Left lung (tissue), 10 donors: Measurements from ENCODE around the gene SPACDR. TPM values are rescaled to one million over a fixed set of nuclear protein-coding genes. Genes with fewer than 3 reads are reported as not detected.

Experiments
- ATAC-seq: fragments of 200-7000 bp; cut with Tn5 transposase; one replicate; pipeline ENCODE4 v1.9.1; 2020; ENCODE audit warnings: moderate library complexity
- DNase-seq, 4 donors: peaks; one replicate each; pipeline ENCODE4 v3.0.0-alpha.2; 2013 to 2020
- H3K27ac ChIP-seq, 2 donors: fragments of 200-600 bp; sonication (generic) in 1 of 2; one replicate each; pipeline versions ENCODE4 v1.5.0 to v1.8.0; 2020 to 2021
- H3K27me3 ChIP-seq, 2 donors: fragments of 200-600 bp; sonication (generic) in 1 of 2; one replicate each; pipeline versions ENCODE4 v1.5.0 to v1.8.0; 2020 to 2021
- H3K36me3 ChIP-seq, 2 donors: fragments of 200-600 bp; sonication (generic) in 1 of 2; one replicate each; pipeline versions ENCODE4 v1.5.0 to v1.8.0; 2020 to 2021
- H3K4me1 ChIP-seq, 2 donors: fragments of 200-600 bp; one replicate each; pipeline ENCODE4 v1.8.0; 2021
- H3K4me3 ChIP-seq, 2 donors: fragments of 200-600 bp; sonication (generic) in 1 of 2; one replicate each; pipeline versions ENCODE4 v1.5.0 to v1.8.0; 2020 to 2021; ENCODE audit warnings: mild to moderate bottlenecking in 1 of 2
- H3K9me3 ChIP-seq, 2 donors: fragments of 200-600 bp; sonication (generic) in 1 of 2; one replicate each; pipeline versions ENCODE4 v1.5.0 to v1.8.0; 2020 to 2021
- CTCF ChIP-seq, 2 donors: fragments of 200-600 bp; sonication (generic) in 1 of 2; IDR thresholded peaks; one replicate each; pipeline versions ENCODE4 v1.5.0 to v1.8.0; 2021; ENCODE audit warnings: antibody characterized with exemption in 2 of 2
- intact Hi-C, 2 donors: fragments of 100-400 bp; cut with DNase I; formaldehyde crosslinking; loops; one replicate each; pipeline versions ENCODE4 v1.11.2 to v1.14.2; 2022
- polyA plus RNA-seq, 6 donors: library from polyadenylated mRNA; unstranded; fragments of 120-200 nt; gene quantifications; one replicate each; pipeline ENCODE4 v1.2.1, GENCODE V29; 2013; ENCODE audit not compliant: insufficient read length in 6 of 6
- total RNA-seq, 2 donors: library from RNA; stranded (reverse); fragmentation: NEBNext Ultra II Directional; extraction: Animal tissue kit (Norgen Biotek cat#: 25700); gene quantifications; one replicate each; pipeline ENCODE4 v1.2.1, GENCODE V29; 2021
- donor health status: DM: no; HTN: yes; CAD: no.
- donor health status: DM: no; HTN: no; CAD: no.

The SPACDR gene
- total and polyA plus RNA-seq, 8 donors: 0.41 to 5.6 (median 4.0) TPM

GRCh38 chr7:100478958-100479660 is 15.0 kb upstream of the SPACDR start, which contains the start of gene TSC22D4:
TSC22D4 (minus strand) TSS chr7:100479214; CDS start chr7:100478038, 1,176 bp downstream.
- intact Hi-C loops: loop anchor here in 1 of 2 donors (10.0 kb wide), 1 partner anchor 206 kb away; no protein-coding TSS in a partner anchor
- peaks cover 0 to 5% of the 10 kb centered on the region in 2 donors for H3K36me3 ChIP-seq
- H3K27me3 ChIP-seq: peaks cover 0 to 6% of the 10 kb centered on the region in 2 donors
- no peak for TF ChIP-seq CTCF (IDR thresholded peaks at IDR 0.05)
- H3K9me3 ChIP-seq: no peaks in the 10 kb centered on the region
- H3K4me1 ChIP-seq: peaks cover 20 to 57% of the 10 kb centered on the region in 2 donors
- H3K27ac ChIP-seq: peak within 1 kb of the TSS; percentile 85 to 96
- DNase-seq (peak; percentile 94 to 98 (median 96)), ATAC-seq (peak; percentile 93)
- H3K4me3 ChIP-seq: peak within 1 kb of the TSS; percentile 77 to 97

GRCh38 chr7:100477871-100478267 is 13.8 kb upstream of the SPACDR start:
- peaks cover 0 to 18% of the 10 kb centered on the region in 2 donors for H3K36me3 ChIP-seq
- peaks cover 22 to 62% of the 10 kb centered on the region in 2 donors for H3K4me1 ChIP-seq

GRCh38 chr7:100476903-100477870 is 13.1 kb upstream of the SPACDR start:
- peaks cover 21 to 63% of the 10 kb centered on the region in 2 donors for H3K4me1 ChIP-seq
- no peaks in the 10 kb centered on the region for H3K9me3 ChIP-seq
- H3K4me3 ChIP-seq: peak overlapping the region; percentile 53 to 97
- intact Hi-C loops: loop anchor here in 1 of 2 donors (10.0 kb wide), 1 partner anchor 208 kb away; no protein-coding TSS in a partner anchor
- no peaks in the 10 kb centered on the region for H3K27me3 ChIP-seq
- DNase-seq: peak in 1 of 4 donors; percentile 79
- peak overlapping the region; percentile 13 to 96 for H3K27ac ChIP-seq
- no peak for TF ChIP-seq CTCF (IDR thresholded peaks at IDR 0.05)
- no peak for ATAC-seq
- peaks cover 0 to 25% of the 10 kb centered on the region in 2 donors for H3K36me3 ChIP-seq

More at GRCh38 chr7:100477871-100478267, 13.8 kb upstream of the SPACDR start:
- intact Hi-C loops: loop anchor here in 1 of 2 donors (10.0 kb wide), 1 partner anchor 207 kb away; no protein-coding TSS in a partner anchor
- Histone ChIP-seq H3K9me3 (no peaks in the 10 kb centered on the region), H3K4me3 (peak overlapping the region; percentile 53 to 97), H3K27me3 (no peaks in the 10 kb centered on the region), H3K27ac (peak overlapping the region; percentile 13 to 96)
- no peak for TF ChIP-seq CTCF (IDR thresholded peaks at IDR 0.05)
- ATAC-seq (no peak), DNase-seq (peak in 1 of 4 donors; percentile 78)

GRCh38 chr7:100476101-100476780 is 12.2 kb upstream of the SPACDR start:
- Histone ChIP-seq H3K36me3 (peaks cover 0 to 34% of the 10 kb centered on the region in 2 donors), H3K4me3 (peak overlapping the region in 1 of 2 donors; percentile 97), H3K4me1 (peaks cover 21 to 63% of the 10 kb centered on the region in 2 donors), H3K27me3 (no peaks in the 10 kb centered on the region), H3K9me3 (no peaks in the 10 kb centered on the region), H3K27ac (peak overlapping the region in 1 of 2 donors; percentile 46)
- DNase-seq (no peak), ATAC-seq (no peak)
- TF ChIP-seq CTCF (IDR thresholded peaks at IDR 0.05): no peak
- intact Hi-C loops: loop anchor here in 1 of 2 donors (10.0 kb wide), 1 partner anchor 209 kb away; no protein-coding TSS in a partner anchor
